Urothelium cell line (cell line): Measurements from ENCODE around the gene RIC3.

Experiments used
- DNase-seq: peaks from one replicate; pipeline ENCODE4 v3.0.0; 2011; ENCODE audit warnings: low spot score, mixed read lengths
- FAIRE-seq: peaks from 2 replicates; lab custom pipeline; 2011; peaks lifted over from hg19 to GRCh38; lab: Jason Lieb, UNC

RIC3 gene

GRCh38 chr11:8106679-8107078 lies 62.1 kb downstream of the RIC3 start:
- no peak for DNase-seq
- FAIRE-seq: no peak

- DNase-seq (no peak), FAIRE-seq (no peak)
Observed at GRCh38 chr11:8105666-8106065, 63.2 kb downstream of the RIC3 start.

- DNase-seq (no peak), FAIRE-seq (no peak)
Observed at GRCh38 chr11:8105133-8105532, 63.7 kb downstream of the RIC3 start.

GRCh38 chr11:8103909-8104308 lies 64.9 kb downstream of the RIC3 start:
- FAIRE-seq: no peak

GRCh38 chr11:8102965-8103364 lies 65.9 kb downstream of the RIC3 start:
- DNase-seq: no peak
- no peak for FAIRE-seq

More at GRCh38 chr11:8103909-8104308, 64.9 kb downstream of the RIC3 start:
- DNase-seq: no peak

- FAIRE-seq (no peak), DNase-seq (no peak)
Observed at GRCh38 chr11:8102296-8102915, 66.4 kb downstream of the RIC3 start.

GRCh38 chr11:8101421-8101820 lies 67.4 kb downstream of the RIC3 start:
- no peak for FAIRE-seq
- no peak for DNase-seq

GRCh38 chr11:8100605-8101004 lies 68.2 kb downstream of the RIC3 start:
- FAIRE-seq (no peak), DNase-seq (no peak)

- FAIRE-seq (no peak), DNase-seq (no peak)
Observed at GRCh38 chr11:8100158-8100557, 68.7 kb downstream of the RIC3 start.

- FAIRE-seq (no peak), DNase-seq (peak; percentile 66)
Observed at GRCh38 chr11:8099291-8099899, 69.4 kb downstream of the RIC3 start.

GRCh38 chr11:8098879-8099278 lies 69.9 kb downstream of the RIC3 start:
- DNase-seq (no peak), FAIRE-seq (no peak)

- FAIRE-seq (no peak), DNase-seq (no peak)
Observed at GRCh38 chr11:8098361-8098760, 70.5 kb downstream of the RIC3 start.

- no peak for DNase-seq
- FAIRE-seq: no peak
Observed at GRCh38 chr11:8097926-8098325, 70.9 kb downstream of the RIC3 start.

GRCh38 chr11:8097468-8097867 lies 71.4 kb downstream of the RIC3 start:
- no peak for DNase-seq
- FAIRE-seq: no peak

GRCh38 chr11:8097062-8097461 lies 71.8 kb downstream of the RIC3 start:
- DNase-seq (no peak), FAIRE-seq (no peak)

GRCh38 chr11:8096575-8096974 lies 72.2 kb downstream of the RIC3 start:
- no peak for DNase-seq

GRCh38 chr11:8095806-8096522 lies 72.9 kb downstream of the RIC3 start:
- FAIRE-seq (no peak), DNase-seq (no peak)

More at GRCh38 chr11:8096575-8096974, 72.2 kb downstream of the RIC3 start:
- no peak for FAIRE-seq

GRCh38 chr11:8095371-8095770 lies 73.5 kb downstream of the RIC3 start:
- DNase-seq: no peak
- FAIRE-seq: no peak

GRCh38 chr11:8094656-8095055 lies 74.2 kb downstream of the RIC3 start:
- FAIRE-seq (no peak), DNase-seq (no peak)

- DNase-seq: no peak
- FAIRE-seq: no peak
Observed at GRCh38 chr11:8093931-8094575, 74.8 kb downstream of the RIC3 start.

GRCh38 chr11:8092587-8093424 lies 76.0 kb downstream of the RIC3 start:
- DNase-seq (peak; percentile 85), FAIRE-seq (no peak)
